ENCODE results near the gene ARHGEF25.
"Not testable (repeated sequence)": the region's sequence is repeated elsewhere in the genome, so short reads cannot be mapped to it uniquely, and the experiment has no call there.

Gene ARHGEF25

DNA sequence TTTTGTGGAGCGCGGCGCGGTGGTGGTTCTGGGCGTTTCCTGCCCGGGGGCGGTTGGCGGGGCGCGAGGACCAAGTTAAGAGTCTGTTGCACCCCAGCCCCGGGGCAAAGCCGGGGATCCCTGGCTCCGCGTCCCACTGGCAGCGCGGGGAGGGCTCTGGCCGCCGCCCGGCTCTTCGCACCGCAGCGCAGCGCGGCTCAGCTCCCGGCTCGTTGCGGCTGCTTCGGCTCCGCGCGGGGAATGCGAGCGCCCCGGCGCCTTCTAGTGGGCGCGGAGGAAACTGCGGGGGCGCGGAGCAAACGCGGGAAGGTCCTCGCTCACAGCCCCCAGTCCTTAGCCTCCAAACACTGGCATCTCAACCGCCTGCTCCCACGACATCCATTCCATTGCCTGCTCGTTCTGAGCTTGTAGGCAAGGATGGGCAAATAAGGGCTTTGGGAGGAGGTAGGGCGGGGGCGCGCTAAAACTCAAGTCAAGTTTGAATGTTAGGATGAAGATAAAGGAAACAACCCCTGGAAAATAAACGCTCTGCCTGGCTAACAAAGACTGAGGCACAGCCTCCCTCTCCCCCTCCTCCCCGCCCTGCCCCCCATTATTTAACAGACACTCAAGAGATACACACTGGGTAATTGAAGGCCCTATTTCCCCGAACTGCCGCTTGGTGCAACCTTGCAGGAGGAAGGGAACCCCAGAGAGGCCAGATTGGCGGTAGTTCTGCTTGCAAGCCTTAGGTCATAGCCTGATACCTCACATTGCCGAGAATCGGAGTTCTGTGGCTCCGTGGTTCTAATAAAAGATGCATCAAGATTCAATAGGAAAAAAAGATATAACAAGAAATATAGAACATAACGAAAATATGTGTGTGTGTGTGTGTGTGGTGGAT lies 22.0 kb downstream of the ARHGEF25 start, which contains the start of gene B4GALNT1:
TSS of gene B4GALNT1 (minus strand) at position 244 of the 883 bp plus-strand sequence. CDS start 1,069 bp downstream, outside the sequence.
- DNase-seq (ENCODE audit: low spot score) = peak; percentile 91
- FAIRE-seq = peak; percentile 40

DNA sequence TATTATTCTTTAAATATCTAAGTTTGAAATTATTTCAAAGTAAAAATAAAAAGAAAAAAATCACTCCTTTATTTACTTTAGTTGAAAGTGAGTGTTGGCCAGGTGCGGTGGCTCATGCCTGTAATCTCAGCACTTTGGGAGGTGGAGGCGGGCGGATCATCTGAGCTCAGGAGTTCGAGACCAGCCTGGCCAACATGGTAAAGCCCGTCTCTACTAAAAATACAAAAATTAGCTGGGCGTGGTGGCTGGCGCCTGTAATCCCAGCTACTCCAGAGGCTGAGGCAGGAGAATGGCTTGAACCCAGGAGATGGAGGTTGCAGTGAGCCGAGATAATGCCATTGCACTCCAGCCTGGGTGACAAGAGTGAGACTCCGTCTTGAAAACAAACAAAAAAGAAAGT lies 25.5 kb downstream of the ARHGEF25 start:
- not testable (repeated sequence) for DNase-seq (ENCODE audit: low spot score); FAIRE-seq

DNA sequence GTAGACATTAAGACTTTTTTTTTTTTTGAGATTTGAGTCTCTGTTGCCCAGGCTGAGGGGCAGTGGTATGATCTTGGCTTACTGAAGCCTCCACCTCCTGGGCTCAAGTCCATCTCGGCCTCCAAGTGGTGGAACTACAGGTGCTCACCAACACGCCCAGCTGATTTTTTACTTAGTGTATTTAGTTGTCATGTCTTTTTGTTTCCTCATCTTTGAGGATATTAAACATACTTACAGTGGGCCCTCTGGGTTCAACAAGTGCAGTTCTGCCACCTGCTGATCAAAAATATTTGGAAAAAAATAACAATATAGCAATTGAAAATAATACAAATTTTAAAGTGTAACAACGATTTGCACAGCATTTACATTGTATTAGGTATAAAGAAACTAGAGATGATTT lies 26.1 kb downstream of the ARHGEF25 start:
- no peak for FAIRE-seq
- peak; percentile 2 for DNase-seq (ENCODE audit: low spot score)

DNA sequence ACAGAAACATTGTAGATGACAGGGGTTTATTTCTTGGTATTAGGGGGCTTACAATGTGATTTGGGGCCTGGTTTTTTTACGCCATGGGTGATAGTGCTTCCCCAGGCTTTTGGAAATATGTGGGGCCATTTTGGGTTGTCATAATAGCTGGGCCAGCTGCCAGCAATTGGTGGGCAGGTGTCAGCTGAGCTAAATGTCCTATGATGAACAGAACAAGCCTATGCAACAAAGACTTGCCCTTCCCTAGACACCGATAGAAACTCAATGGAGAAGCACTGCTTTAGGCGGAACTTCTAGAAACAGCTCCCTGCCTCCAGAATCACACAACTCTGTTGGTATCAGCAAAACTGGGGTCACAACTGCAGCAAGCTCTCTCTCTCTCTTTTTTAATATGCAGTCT lies 26.9 kb downstream of the ARHGEF25 start:
- FAIRE-seq (no peak), DNase-seq (ENCODE audit: low spot score) (no peak)

DNA sequence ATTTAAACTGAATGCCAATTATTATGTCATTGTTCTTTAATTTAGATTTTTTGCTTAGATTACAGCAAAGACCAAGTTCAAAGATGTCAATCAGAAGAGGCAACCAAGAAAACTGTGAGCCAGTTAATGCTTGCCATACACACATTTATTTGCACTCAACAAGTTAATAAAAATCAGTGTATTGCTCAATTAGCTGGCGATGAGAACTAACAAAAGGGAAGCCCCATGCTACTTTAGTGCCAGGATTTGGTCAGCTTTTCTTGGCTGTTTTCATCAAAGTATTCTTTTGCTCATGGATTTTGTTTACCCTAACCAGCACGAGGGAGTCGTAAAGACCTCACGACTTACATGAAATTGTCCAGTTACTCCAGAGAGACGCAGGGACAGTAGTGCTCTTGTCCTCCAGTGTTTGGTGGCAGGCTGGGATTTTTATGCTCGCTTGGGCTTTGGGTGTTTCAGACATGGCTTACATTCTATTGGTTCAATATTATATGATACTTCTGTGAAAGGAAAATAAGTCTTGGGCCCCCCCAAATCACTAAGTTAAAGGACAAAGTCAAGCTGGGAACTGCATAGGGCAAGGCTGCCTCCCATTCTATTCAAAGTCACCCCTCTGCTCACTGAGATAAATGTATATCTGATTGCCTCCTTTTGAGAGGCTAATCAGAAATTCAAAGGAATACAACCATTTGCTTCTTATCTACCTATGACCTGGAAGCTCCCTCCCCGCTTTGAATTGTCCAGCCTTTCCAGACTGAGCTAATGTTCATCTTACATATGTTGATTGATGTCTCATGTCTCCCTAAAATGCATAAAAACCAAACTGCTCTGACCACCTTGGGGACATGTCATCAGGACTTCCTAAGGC lies 29.2 kb downstream of the ARHGEF25 start:
- FAIRE-seq (no peak), DNase-seq (ENCODE audit: low spot score) (no peak)

DNA sequence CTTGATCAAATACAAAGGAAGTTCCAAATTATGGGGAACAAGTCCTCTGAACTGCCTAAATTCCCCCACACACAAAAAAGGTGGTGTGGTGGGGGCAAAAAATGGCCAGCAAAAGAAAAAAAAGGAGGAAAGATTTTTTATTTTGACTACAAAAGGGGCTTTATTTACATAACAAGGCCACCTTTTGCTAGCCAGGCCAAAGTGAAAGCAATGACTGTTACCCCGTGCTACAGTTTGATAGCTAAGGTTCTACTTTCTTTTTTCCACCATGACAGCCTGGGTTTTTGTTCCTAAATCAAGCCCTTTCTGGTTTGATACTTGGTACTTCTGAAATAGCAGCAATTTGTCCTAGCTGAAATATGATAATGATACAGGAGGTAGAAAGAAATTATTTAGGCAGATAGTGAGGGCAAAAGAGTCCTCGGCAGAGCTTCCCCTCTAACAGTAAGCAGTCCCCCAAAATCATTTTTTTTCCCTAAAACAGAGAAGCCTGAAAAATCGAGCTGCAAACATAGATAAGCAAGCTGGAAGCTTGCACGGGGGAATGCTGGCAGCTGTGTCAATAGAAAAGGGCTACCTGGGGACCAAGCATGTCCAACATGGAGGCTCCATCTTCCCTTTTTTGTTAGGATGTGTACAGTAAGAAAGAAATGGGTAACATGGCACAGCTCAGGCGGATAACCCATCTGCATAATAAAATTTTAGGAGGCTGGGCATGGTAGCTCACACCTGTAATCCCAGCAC lies 30.6 kb downstream of the ARHGEF25 start:
- FAIRE-seq = no peak

DNA sequence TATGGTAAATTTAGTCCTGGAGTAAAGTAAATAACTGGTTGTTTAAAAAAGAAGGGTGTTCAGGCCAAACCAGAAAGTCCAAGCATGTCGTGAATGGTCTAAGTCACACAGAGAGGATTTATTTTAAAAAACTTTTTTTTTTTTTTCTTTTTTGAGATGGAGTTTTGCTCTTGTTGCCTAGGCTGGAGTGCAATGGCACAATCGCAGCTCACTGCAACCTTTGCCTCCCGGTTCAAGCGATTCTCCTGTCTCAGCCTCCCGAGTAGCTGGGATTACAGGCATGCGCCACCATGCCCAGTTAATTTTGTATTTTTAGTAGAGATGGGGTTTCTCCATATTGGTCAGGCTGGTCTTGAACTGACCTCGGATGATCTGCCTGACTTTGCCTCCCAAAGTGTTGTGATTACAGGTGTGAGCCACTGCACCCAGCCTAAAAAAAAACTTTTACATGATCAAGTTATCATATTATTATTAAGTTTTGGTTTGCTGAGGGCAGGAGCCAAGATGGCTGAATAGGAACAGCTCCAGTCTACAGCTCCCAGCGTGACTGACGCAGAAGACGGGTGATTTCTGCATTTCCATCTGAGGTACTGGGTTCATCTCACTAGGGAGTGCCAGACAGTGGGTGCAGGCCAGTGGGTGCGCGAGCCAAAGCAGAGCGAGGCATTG lies 34.9 kb downstream of the ARHGEF25 start:
- DNase-seq (ENCODE audit: low spot score); FAIRE-seq: not testable (repeated sequence)

More for the DNA sequence above, 30.6 kb downstream of the ARHGEF25 start:
- DNase-seq (ENCODE audit: low spot score) = no peak

DNA sequence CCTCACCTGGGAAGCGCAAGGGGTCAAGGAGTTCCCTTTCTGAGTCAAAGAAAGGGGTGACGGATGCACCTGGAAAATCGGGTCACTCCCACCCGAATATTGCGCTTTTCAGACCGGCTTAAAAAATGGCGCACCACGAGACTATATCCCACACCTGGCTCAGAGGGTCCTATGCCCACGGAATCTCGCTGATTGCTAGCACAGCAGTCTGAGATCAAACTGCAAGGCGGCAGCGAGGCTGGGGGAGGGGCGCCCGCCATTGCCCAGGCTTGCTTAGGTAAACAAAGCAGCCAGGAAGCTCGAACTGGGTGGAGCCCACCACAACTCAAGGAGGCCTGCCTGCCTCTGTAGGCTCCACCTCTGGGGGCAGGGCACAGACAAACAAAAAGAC lies 35.4 kb downstream of the ARHGEF25 start:
- FAIRE-seq; DNase-seq (ENCODE audit: low spot score): not testable (repeated sequence)

DNA sequence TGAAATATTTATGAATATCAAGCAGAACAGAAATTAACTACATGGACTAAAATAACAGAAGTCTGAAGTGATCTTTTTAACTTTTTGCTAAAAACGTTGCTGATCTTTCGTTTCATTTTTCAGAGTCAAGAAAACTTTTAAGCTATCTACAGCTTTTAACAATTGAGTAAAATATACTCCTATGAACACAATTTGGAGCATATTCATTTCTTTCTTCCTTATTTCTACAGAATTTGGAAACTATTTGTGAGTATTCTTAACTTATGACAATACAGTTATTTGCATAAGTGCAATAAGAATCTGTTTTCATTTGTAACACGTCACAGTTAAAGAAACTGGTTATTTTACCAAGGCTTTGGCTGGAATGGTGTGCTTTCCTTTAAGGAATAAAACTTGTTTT lies 42.8 kb downstream of the ARHGEF25 start:
- FAIRE-seq = no peak

DNA sequence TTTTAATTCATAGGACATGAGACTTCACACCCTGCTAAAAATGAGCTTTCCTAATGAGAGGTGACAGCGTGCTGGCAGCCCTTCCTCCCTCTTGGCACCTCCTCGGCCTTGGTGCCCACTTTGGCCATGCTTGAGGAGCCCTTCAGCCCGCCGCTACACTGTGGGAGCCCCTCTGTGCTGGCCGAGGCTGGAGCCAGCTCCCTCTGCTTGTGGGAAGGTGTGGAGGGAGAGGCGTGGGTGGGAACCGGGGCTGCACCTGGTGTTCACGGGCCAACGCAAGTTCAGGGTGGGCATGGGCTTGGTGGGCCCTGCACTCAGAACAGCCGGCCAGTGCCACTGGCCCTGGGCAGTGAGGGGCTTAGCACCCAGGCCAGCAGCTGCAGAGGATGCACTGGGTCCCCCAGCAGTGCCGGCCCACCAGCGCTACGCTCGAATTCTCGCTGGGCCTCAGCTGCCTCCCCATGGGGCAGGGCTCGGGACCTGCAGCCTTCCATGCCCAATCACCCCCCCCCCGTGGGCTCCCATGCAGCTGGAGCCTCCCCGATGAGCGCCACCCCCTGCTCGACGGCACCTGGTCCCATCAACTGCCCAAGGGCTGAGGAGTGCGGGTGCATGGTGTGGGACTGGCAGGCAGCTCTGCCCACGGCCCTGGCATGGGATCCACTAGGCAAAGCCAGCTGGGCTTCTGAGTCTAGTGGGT lies 44.5 kb downstream of the ARHGEF25 start:
- DNase-seq (ENCODE audit: low spot score) (no peak), FAIRE-seq (no peak)

More for the DNA sequence above, 42.8 kb downstream of the ARHGEF25 start:
- no peak for DNase-seq (ENCODE audit: low spot score)

DNA sequence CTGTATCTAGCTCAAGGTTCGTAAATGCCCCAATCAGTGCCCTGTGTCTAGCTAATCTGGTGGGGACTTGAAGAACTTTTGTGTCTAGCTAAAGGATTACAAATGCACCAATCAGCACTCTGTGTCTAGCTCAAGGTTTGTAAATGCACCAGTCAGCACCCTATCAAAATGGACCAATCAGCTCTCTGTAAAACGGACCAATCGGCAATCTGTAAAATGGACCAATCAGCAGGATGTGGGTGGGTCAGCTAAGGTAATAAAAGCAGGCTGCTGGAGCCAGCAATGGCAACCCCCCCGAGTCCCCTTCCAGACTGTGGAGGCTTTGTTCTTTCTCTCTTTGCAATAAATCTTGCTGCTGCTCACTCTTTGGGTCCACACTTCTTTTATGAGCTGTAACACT lies 45.2 kb downstream of the ARHGEF25 start:
- not testable (repeated sequence) for FAIRE-seq

DNA sequence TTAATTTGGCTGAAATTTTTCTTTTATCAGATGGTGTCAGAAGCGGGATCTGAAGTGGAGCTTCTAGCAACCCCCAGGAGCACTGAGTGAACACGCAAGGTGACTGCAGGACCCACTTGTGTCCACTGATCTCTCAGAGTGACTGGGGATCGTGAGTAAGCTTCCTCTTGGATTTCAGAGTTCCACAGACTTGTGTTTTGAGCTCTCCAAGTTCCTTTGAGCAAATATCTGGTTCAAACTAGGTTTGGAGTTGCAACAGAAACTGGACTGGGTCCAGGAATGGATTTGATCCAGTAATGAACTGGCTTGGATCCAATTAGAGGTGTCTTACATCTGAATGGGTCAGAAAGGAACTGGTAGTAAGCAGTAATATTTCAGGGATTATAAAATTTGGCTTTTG lies 46.5 kb downstream of the ARHGEF25 start:
- DNase-seq (ENCODE audit: low spot score) = no peak
- FAIRE-seq = no peak

More for the DNA sequence above, 45.2 kb downstream of the ARHGEF25 start:
- DNase-seq (ENCODE audit: low spot score) = not testable (repeated sequence)

DNA sequence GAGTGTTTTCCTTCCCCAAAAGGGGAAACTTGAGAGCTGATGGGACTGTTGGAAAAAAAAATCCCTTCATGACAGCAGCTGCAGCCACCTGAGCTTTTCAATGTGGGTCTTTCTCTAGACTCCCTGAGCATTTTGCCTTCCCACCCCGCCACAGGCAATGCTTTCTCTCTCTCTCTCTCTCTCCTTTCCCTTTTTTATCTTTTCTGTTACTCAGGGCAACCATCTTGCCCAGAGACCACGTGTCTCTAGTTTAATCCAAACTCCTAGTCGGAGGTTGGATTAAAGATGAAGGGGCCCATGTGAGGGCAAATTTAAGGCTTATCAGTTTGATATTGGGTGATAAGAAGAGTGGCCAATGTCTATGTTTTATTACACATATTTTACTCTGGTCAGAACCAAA lies 47.7 kb downstream of the ARHGEF25 start:
- FAIRE-seq (no peak), DNase-seq (ENCODE audit: low spot score) (no peak)

DNA sequence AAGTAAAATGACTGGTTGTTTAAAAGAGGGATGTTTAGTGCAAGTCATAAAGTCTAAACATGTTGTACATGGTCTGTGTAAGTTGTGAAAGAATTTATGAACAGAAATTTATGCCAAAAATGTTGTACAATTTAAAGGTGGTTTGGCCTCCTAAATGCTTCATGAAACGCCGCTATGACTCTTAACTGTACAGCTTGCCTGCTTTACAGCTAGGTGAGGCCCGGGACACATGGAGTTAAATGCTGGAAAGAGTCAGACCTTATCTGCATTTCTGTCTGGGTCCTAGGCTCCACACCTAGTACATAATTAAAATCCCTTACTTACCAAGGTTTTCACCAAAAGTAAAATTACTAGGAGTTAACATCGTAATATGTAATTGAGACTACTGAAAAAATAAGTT lies 50.1 kb downstream of the ARHGEF25 start:
- DNase-seq (ENCODE audit: low spot score) (no peak), FAIRE-seq (no peak)

DNA sequence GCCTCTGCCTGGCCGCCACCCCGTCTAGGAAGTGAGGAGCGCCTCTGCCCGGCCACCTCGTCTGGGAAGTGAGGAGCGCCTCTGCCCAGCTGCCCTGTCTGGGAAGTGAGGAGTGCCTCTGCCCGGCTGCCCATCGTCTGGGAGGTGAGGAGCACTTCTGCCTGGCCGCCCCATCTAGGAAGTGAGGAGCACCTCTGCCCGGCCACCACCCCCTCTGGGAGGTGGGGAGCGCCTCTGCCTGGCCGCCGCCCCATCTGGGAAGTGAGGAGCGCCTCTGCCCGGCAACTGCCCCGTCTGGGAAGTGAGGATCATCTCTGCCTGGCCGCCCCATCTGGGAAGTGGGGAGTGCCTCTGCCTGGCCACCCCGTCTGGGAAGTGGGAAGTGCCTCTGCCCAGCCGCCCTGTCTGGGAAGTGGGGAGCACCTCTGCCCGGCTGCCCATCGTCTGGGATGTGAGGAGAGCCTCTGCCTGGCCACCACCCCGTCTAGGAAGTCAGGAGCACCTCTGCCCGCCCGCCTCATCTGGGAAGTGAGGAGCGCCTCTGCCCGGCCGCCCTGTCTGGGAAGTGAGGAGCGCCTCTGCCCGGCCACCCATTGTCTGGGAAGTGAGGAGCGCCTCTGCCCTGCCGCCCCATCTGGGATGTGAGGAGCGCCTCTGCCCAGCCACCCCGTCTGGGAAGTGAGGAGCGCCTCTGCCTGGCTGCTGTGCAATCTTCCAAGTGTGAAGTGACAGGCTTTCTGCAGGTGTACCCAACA lies 54.0 kb downstream of the ARHGEF25 start:
- FAIRE-seq; DNase-seq (ENCODE audit: low spot score): not testable (repeated sequence)
